Keratinocyte (primary cell): ENCODE data around the gene LRRC8C. TPM values are rescaled to one million over a fixed set of nuclear protein-coding genes. Genes with fewer than 3 reads are reported as not detected.

Source experiments
- DNase-seq: peaks from one replicate; pipeline ENCODE4 v3.0.0-alpha.2; 2011; ENCODE audit warnings: low read depth, missing footprints, low spot score
- FAIRE-seq: peaks from 2 replicates; lab custom pipeline; 2011; peaks lifted over from hg19 to GRCh38; lab: Jason Lieb, UNC
- H2AFZ ChIP-seq: 2 replicates; pipeline ENCODE4 v1.6.0; 2012; ENCODE audit warnings: low read length, control low read depth, inconsistent platforms; ENCODE audit not compliant: control insufficient read depth
- H3K27ac ChIP-seq: 2 replicates; pipeline ENCODE4 v1.5.1; 2011; ENCODE audit warnings: low read length; ENCODE audit not compliant: control insufficient read depth, insufficient read depth
- H3K27me3 ChIP-seq: 3 replicates; pipeline ENCODE4 v1.6.0; 2011; ENCODE audit warnings: low read length; ENCODE audit not compliant: control insufficient read depth, insufficient read depth; ENCODE audit errors: extremely low read depth
- H3K36me3 ChIP-seq, 2 experiments: 2 replicates in 1 of 2; 3 replicates in 1 of 2; pipeline ENCODE4 v1.5.1; 2011; ENCODE audit warnings: low read length in 2 of 2, mild to moderate bottlenecking in 1 of 2; ENCODE audit not compliant: control insufficient read depth in 2 of 2, insufficient read depth in 2 of 2; ENCODE audit errors: extremely low read depth in 1 of 2
- H3K4me1 ChIP-seq: 3 replicates; pipeline ENCODE4 v1.5.1; 2011; ENCODE audit warnings: low read length; ENCODE audit not compliant: control insufficient read depth, insufficient read depth; ENCODE audit errors: extremely low read depth
- H3K4me2 ChIP-seq: 3 replicates; pipeline ENCODE4 v1.6.0; 2011; ENCODE audit warnings: low read depth, low read length; ENCODE audit not compliant: control insufficient read depth, insufficient read depth; ENCODE audit errors: extremely low read depth
- H3K4me3 ChIP-seq, 3 experiments: fragments of 200-600 bp in 1 of 3; sonication (generic) in 1 of 3; 2 replicates in 2 of 3; 3 replicates in 1 of 3; pipeline ENCODE4 v1.5.1; 2011 to 2016; ENCODE audit warnings: low read length in 3 of 3, mild to moderate bottlenecking in 3 of 3, control low read depth in 2 of 3, inconsistent platforms in 1 of 3, low read depth in 1 of 3, mixed read lengths in 1 of 3, mixed run types in 1 of 3, moderate library complexity in 1 of 3; ENCODE audit not compliant: control insufficient read depth in 2 of 3, insufficient read depth in 2 of 3; ENCODE audit errors: extremely low read depth in 1 of 3
- H3K79me2 ChIP-seq: 2 replicates; pipeline ENCODE4 v1.6.0; 2012; ENCODE audit warnings: low read length; ENCODE audit not compliant: control insufficient read depth, insufficient read depth
- H3K9ac ChIP-seq: 3 replicates; pipeline ENCODE4 v1.6.0; 2011; ENCODE audit warnings: low read length; ENCODE audit not compliant: control insufficient read depth, insufficient read depth; ENCODE audit errors: extremely low read depth
- H3K9me1 ChIP-seq: 3 replicates; pipeline ENCODE4 v1.6.0; 2011; ENCODE audit warnings: low read length; ENCODE audit not compliant: control insufficient read depth, insufficient read depth; ENCODE audit errors: extremely low read depth
- H3K9me3 ChIP-seq: 2 replicates; pipeline ENCODE4 v1.5.1; 2012; ENCODE audit warnings: low read depth, low read length; ENCODE audit not compliant: control insufficient read depth
- H4K20me1 ChIP-seq: 3 replicates; pipeline ENCODE4 v1.6.0; 2011; ENCODE audit warnings: low read length; ENCODE audit not compliant: control insufficient read depth, insufficient read depth; ENCODE audit errors: extremely low read depth
- EZH2 ChIP-seq: IDR thresholded peaks from one replicate; pipeline ENCODE4 v1.6.1; 2012; ENCODE audit warnings: inconsistent platforms, mild to moderate bottlenecking, low read length, moderate library complexity
- dilution Hi-C: fragments of 300-500 bp; cut with MboI; formaldehyde crosslinking; loops from one replicate; pipeline ENCODE4 v1.7.0; 2020; ENCODE audit warnings: low sequenced_read_pairs; ENCODE audit not compliant: extremely low pct_ligation_motif_present
- polyA plus RNA-seq, 5 experiments: library from polyadenylated mRNA; depleted of rRNA in 3 of 5; stranded (reverse) in 3 of 5; stranded (forward) in 1 of 5; unstranded in 1 of 5; fragments of >200 nt; gene quantifications; 1 replicate in 1 of 5; 2 replicates in 3 of 5; 3 replicates in 1 of 5; pipeline versions ENCODE4 v1.2.1 to v1.2.3, GENCODE V29; 2011 to 2012; ENCODE audit warnings: missing spikeins in 2 of 5, low read depth in 1 of 5, low replicate concordance in 1 of 5
- TF ChIP-seq, protein P1 (sequence below), 3 experiments: IDR thresholded peaks in 1 of 3; conservative IDR thresholded peaks in 1 of 3; optimal IDR thresholded peaks in 1 of 3; 2 replicates in 2 of 3; 3 replicates in 1 of 3; pipeline versions ENCODE3 to v1.5.1; 2011; ENCODE audit warnings: low read length in 3 of 3, mild to moderate bottlenecking in 3 of 3, moderate library complexity in 2 of 3, control low read depth in 1 of 3, inconsistent platforms in 1 of 3; ENCODE audit not compliant: insufficient read depth in 2 of 3; ENCODE audit errors: extremely low read depth in 1 of 3

Gene LRRC8C
- polyA plus RNA-seq, 1 donor (not counting 4 experiments of a cell fraction or from before 2014, with no cell fraction given) = 18.4 TPM

DNA sequence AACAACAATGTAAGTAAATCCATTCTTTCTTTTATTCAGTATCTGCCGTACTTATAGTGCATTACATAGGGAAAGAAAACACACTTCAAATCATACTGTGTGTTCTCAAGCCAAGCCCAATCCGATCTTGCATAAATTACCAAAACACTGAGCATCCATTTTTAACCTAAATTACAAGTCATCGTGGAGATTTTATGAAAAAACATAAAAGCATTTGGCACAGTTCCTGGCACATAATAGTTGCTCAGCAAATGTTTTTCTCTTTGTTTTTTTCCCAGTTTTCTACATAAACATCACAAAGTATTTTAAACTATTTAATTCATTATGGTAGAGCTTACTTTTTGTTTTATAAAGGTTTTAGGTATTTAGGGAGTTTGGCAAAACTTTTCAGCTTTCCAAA lies 48.1 kb upstream of the LRRC8C start:
- Histone ChIP-seq H3K4me2 (no peak overlapping the region), H3K4me3 (no peak overlapping the region), H3K27ac (no peak overlapping the region), H3K9ac (no peak overlapping the region), H3K27me3 (no peaks in the 10 kb centered on the region), H3K9me1 (no peaks in the 10 kb centered on the region), H3K36me3 (no peaks in the 10 kb centered on the region), H4K20me1 (no peaks in the 10 kb centered on the region), H3K79me2 (no peaks in the 10 kb centered on the region), H3K4me1 (no peaks in the 10 kb centered on the region), H2AFZ (no peak overlapping the region), H3K9me3 (no peaks in the 10 kb centered on the region)
- dilution Hi-C loops = no loop called here
- DNase-seq (no peak), FAIRE-seq (no peak)
- TF ChIP-seq, protein P1, sequence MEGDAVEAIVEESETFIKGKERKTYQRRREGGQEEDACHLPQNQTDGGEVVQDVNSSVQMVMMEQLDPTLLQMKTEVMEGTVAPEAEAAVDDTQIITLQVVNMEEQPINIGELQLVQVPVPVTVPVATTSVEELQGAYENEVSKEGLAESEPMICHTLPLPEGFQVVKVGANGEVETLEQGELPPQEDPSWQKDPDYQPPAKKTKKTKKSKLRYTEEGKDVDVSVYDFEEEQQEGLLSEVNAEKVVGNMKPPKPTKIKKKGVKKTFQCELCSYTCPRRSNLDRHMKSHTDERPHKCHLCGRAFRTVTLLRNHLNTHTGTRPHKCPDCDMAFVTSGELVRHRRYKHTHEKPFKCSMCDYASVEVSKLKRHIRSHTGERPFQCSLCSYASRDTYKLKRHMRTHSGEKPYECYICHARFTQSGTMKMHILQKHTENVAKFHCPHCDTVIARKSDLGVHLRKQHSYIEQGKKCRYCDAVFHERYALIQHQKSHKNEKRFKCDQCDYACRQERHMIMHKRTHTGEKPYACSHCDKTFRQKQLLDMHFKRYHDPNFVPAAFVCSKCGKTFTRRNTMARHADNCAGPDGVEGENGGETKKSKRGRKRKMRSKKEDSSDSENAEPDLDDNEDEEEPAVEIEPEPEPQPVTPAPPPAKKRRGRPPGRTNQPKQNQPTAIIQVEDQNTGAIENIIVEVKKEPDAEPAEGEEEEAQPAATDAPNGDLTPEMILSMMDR (optimal IDR thresholded peaks at IDR 0.05 in 1 of 3, IDR thresholded peaks at IDR 0.05 in 1 of 3, conservative IDR thresholded peaks at IDR 0.05 in 1 of 3; ENCODE audit: extremely low read depth in 1 of 3, insufficient read depth in 2 of 3, low read length in 3 of 3) = no peak
- no peak for TF ChIP-seq EZH2

DNA sequence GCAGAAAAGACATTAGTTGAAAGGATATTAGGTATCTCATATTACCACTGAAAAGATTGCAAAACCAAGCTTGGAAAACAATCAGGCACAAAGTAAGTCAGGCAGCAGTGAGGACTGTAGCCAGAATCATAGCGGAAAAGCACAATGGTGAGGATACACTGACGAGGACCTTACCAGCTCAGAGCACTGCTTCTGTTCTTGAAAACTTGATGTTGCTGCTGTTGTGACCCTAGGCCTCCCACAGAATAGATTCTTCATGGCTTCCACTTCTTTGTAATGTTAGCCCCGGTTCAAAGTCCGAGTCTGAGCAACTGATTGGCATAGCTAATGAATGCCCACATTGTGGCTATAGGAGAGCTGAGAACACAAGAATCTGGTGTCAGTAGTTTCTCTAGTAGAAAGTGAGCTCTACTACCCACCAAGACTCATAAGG lies 45.2 kb upstream of the LRRC8C start:
- H3K36me3 ChIP-seq = no peaks in the 10 kb centered on the region
- dilution Hi-C loops = no loop called here
- no peak overlapping the region for H2AFZ ChIP-seq
- H3K4me3 ChIP-seq = no peak overlapping the region
- no peaks in the 10 kb centered on the region for H3K4me1 ChIP-seq
- FAIRE-seq = no peak
- H3K9me3 ChIP-seq = no peaks in the 10 kb centered on the region
- H3K4me2 ChIP-seq = no peak overlapping the region
- H3K79me2 ChIP-seq = no peaks in the 10 kb centered on the region
- no peaks in the 10 kb centered on the region for H3K27me3 ChIP-seq
- no peak overlapping the region for H3K27ac ChIP-seq
- no peaks in the 10 kb centered on the region for H4K20me1 ChIP-seq
- H3K9me1 ChIP-seq = no peaks in the 10 kb centered on the region
- H3K9ac ChIP-seq = no peak overlapping the region
- no peak for TF ChIP-seq EZH2
- TF ChIP-seq, protein P1 (optimal IDR thresholded peaks at IDR 0.05 in 1 of 3, IDR thresholded peaks at IDR 0.05 in 1 of 3, conservative IDR thresholded peaks at IDR 0.05 in 1 of 3; ENCODE audit: extremely low read depth in 1 of 3, insufficient read depth in 2 of 3, low read length in 3 of 3) = no peak
- no peak for DNase-seq
